OCI-LY3 (cell line): ENCODE measurements around the gene SPIN2A.

ENCODE experiments used
- CTCF ChIP-seq: fragments of 200-600, 300-600 bp; sonication (generic); IDR thresholded peaks from 2 replicates; pipeline ENCODE4 v1.5.1; 2014; ENCODE audit warnings: antibody characterized with exemption, low read length, low read depth
- EZH2phosphoT487 ChIP-seq: fragments of 200-600 bp; shearing (Covaris generic); IDR thresholded peaks from 2 replicates; pipeline ENCODE4 v1.6.1; 2018; ENCODE audit warnings: antibody characterized with exemption, mixed run types, low read depth

GRCh38 chrX:57137501-57137900, 304 bp upstream of the SPIN2A start:
- TF ChIP-seq CTCF (no peak), EZH2phosphoT487 (no peak)
